Right atrium auricular region (tissue), 2 donors: Measurements from ENCODE around the gene CASP3. TPM values are rescaled to one million over a fixed set of nuclear protein-coding genes. Genes with fewer than 3 reads are reported as not detected.
"Not testable (repeated sequence)": the region's sequence is repeated elsewhere in the genome, so short reads cannot be mapped to it uniquely, and the experiment has no call there.

Source experiments
- DNase-seq: peaks from one replicate; pipeline ENCODE4 v3.0.0-alpha.2; 2019; ENCODE audit warnings: low spot score
- H3K27ac ChIP-seq, 2 donors: fragments of 200-600 bp; sonication (generic); 1 replicate in 1 of 2; 2 replicates in 1 of 2; pipeline ENCODE4 v1.5.1; 2016 to 2019
- H3K27me3 ChIP-seq, 2 donors: fragments of 200-600 bp; sonication (generic); one replicate each; pipeline versions ENCODE4 v1.5.1 to v1.6.0; 2017 to 2019
- H3K36me3 ChIP-seq: fragments of 200-600 bp; sonication (generic); one replicate; pipeline ENCODE4 v1.5.1; 2016
- H3K4me1 ChIP-seq, 2 donors: fragments of 200-600 bp; sonication (generic); one replicate each; pipeline versions ENCODE4 v1.5.1 to v1.6.0; 2017 to 2019
- H3K4me3 ChIP-seq, 2 donors: fragments of 200-600 bp; sonication (generic); 1 replicate in 1 of 2; 2 replicates in 1 of 2; pipeline ENCODE4 v1.5.1; 2017 to 2019; ENCODE audit warnings: mild to moderate bottlenecking in 1 of 2, moderate library complexity in 1 of 2
- H3K9me3 ChIP-seq, 2 donors: fragments of 200-600 bp; sonication (generic); one replicate each; pipeline ENCODE4 v1.5.1; 2019
- CTCF ChIP-seq, 2 donors: fragments of 200-600 bp; sonication (generic); IDR thresholded peaks; one replicate each; pipeline ENCODE4 v1.5.1; 2019; ENCODE audit warnings: antibody characterized with exemption in 2 of 2
- total RNA-seq, 2 donors: library from RNA; depleted of rRNA; stranded (reverse); fragments of >200 nt; gene quantifications; one replicate each; pipeline ENCODE4 v1.1.0, GENCODE V29; 2016

The CASP3 gene
- total RNA-seq, 2 donors from 2014 or later, result 10.3 to 12.1 TPM

GRCh38 chr4:184614509-184614908, 34.7 kb downstream of the CASP3 start:
- Histone ChIP-seq H3K27ac (no peak overlapping the region), H3K4me1 (no peaks in the 10 kb centered on the region), H3K27me3 (no peaks in the 10 kb centered on the region), H3K4me3 (no peak overlapping the region), H3K36me3 (no peaks in the 10 kb centered on the region), H3K9me3 (no peaks in the 10 kb centered on the region)
- no peak for TF ChIP-seq CTCF (IDR thresholded peaks at IDR 0.05)
- no peak for DNase-seq

GRCh38 chr4:184613405-184613804, 35.8 kb downstream of the CASP3 start:
- no peaks in the 10 kb centered on the region for H3K4me1 ChIP-seq
- no peaks in the 10 kb centered on the region for H3K27me3 ChIP-seq
- H3K4me3 ChIP-seq, result no peak overlapping the region
- TF ChIP-seq CTCF (IDR thresholded peaks at IDR 0.05), result no peak
- no peaks in the 10 kb centered on the region for H3K36me3 ChIP-seq
- DNase-seq, result no peak
- no peaks in the 10 kb centered on the region for H3K9me3 ChIP-seq
- H3K27ac ChIP-seq, result no peak overlapping the region

- Histone ChIP-seq H3K9me3 (no peaks in the 10 kb centered on the region), H3K36me3 (no peaks in the 10 kb centered on the region), H3K4me1 (no peaks in the 10 kb centered on the region), H3K4me3 (no peak overlapping the region), H3K27me3 (no peaks in the 10 kb centered on the region), H3K27ac (no peak overlapping the region)
- no peak for TF ChIP-seq CTCF (IDR thresholded peaks at IDR 0.05)
- DNase-seq, result no peak
Measured at GRCh38 chr4:184612074-184612473, 37.2 kb downstream of the CASP3 start.

- H3K27me3 ChIP-seq, H3K27ac ChIP-seq, H3K4me1 ChIP-seq, DNase-seq, H3K36me3 ChIP-seq, H3K4me3 ChIP-seq: not testable (repeated sequence)
- H3K9me3 ChIP-seq, result peaks cover 0 to 13% of the 10 kb centered on the region in 2 donors
Measured at GRCh38 chr4:184607429-184607828, 41.8 kb downstream of the CASP3 start.

GRCh38 chr4:184602857-184603256, 46.4 kb downstream of the CASP3 start:
- H3K36me3 ChIP-seq, H3K27ac ChIP-seq, DNase-seq, H3K4me3 ChIP-seq, H3K27me3 ChIP-seq: not testable (repeated sequence)
- Histone ChIP-seq H3K9me3 (peaks cover 0 to 13% of the 10 kb centered on the region in 2 donors), H3K4me1 (peaks cover 0 to 11% of the 10 kb centered on the region in 2 donors)

DNA sequence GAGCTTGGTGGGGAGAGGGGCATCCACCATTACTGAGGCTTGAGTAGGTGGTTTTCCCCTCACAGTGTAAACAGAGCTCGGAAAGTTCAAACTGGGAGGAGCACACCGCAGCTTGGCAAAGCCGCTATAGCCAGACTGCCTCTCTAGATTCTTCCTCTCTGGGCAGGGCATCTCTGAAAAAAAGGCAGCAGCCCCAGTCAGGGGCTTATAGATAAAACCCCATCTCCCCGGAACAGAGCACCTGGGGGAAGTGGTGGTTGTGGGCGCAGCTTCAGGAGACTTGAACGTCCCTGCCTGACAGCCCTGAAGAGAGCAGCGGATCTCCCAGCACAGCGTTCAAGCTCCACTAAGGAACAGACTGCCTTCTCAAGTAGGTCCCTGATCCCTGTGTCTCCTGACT, 48.3 kb downstream of the CASP3 start:
- H3K4me1 ChIP-seq, result peaks cover 0 to 22% of the 10 kb centered on the region in 2 donors
- H3K4me3 ChIP-seq, H3K27ac ChIP-seq, H3K36me3 ChIP-seq, DNase-seq, H3K27me3 ChIP-seq, H3K9me3 ChIP-seq: not testable (repeated sequence)

DNA sequence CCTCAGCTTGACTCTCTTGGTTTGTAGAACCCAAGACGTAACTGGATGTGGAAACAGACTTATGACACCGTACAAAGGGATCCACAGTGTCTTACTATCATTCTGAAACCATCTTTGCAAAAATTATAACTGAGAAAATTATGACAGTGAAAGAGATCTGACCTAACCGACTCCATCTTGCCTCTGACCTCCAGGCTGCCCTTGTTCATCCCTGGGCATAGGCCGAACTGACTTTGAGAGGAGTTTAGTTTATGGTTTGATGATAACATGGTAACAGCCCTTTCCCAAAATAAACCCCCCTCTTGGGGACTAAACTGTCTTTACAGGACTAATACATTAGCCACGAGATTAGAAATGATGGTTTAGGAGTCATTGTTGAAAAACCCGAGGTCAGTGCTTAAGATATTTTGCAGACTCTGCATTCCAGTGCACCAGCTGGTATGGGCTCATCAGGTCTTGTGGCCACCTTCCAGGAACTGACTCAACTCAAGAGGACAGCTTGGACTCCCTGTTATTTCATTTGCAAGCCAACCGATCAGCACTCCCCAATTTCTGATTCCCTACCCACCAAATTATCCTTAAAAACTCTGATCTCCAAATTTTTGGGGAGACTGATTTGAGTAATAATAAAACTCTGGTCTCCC, 49.6 kb downstream of the CASP3 start:
- Histone ChIP-seq H3K9me3 (peaks cover 0 to 10% of the 10 kb centered on the region in 2 donors), H3K27me3 (no peaks in the 10 kb centered on the region), H3K36me3 (no peaks in the 10 kb centered on the region), H3K4me1 (peaks cover 0 to 23% of the 10 kb centered on the region in 2 donors), H3K27ac (no peak overlapping the region), H3K4me3 (no peak overlapping the region)
- TF ChIP-seq CTCF (IDR thresholded peaks at IDR 0.05), result no peak
- no peak for DNase-seq
